Activated CD8-positive, alpha-beta memory T cell treated with anti-CD3 and anti-CD28 coated beads, Interleukin-2, amount 50 U/mL, for 48 hours (primary cell): ENCODE measurements around the gene LCE1E.

Source experiments
- DNase-seq: peaks from one replicate; pipeline ENCODE4 v3.0.0-alpha.2; 2020

LCE1E gene, protein sequence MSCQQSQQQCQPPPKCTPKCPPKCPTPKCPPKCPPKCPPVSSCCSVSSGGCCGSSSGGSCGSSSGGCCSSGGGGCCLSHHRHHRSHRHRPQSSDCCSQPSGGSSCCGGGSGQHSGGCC

DNA sequence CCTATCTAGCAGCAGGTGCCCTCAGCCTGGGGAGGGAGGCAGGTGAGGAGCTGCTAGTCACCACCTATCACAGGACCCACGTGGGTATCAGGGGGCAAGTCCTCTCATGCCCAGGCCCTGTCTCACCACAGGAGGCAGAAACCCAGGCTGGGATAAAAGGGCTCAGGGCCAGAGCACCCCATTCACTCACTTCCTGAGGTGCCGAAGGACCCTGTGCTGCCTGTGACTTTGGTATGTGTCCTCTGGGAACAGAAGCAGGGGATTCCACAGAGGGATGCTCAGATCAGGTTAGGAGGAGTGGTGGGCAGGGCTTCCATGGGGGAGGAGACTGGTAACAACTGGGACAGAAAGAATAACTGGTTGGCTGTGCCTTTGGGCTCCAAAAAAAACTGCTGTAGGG lies at the start of gene LCE1E:
Gene LCE1E (plus strand): TSS at position 181 of the 400 bp plus-strand sequence. CDS start 1,043 bp downstream, outside the sequence.
- no peak for DNase-seq

DNA sequence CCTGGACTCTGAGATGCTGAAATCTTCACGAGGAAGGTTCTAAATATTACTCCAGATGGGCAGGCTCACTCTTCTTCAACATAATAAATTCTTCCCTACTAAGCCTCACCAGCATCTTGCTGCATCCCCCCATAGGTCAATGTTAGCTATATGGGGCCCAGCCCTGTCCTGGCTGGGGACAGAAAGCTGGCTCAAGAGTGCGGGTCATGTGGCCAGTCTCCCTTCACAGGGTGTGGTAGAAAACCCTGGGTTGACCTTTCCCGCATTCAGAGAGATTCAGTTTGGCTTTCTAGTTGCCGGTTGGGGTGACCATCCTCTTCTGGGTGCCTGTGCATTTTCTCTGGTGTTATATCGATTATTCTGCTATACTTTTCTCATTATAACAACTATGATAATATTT lies 48.1 kb upstream of the LCE1E start:
- no peak for DNase-seq

- DNase-seq: no peak
Measured at GRCh38 chr1:152739841-152740240, 46.2 kb upstream of the LCE1E start.

- no peak for DNase-seq
Measured at GRCh38 chr1:152741656-152742055, 44.4 kb upstream of the LCE1E start.

- no peak for DNase-seq
Measured at GRCh38 chr1:152743371-152744145, 42.5 kb upstream of the LCE1E start.

DNA sequence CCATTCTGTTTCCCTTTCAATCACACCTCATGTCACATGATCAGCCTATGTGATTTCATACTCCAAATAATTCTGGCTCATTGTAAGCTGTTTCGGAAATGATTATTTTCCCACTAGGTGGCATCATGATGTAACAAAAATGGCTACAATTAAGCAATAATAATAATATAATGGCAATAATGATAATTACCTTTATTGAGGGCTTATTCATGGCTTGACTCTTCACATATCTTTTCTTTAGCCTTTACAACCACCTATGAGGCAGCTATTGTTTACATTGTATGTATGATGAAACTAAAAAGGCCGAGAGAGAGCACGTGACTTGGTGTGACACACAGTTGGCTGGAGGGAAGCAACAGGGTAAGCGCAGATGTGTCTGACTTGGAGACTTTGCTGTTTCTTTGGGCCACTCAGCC lies 40.8 kb upstream of the LCE1E start:
- DNase-seq: no peak

DNA sequence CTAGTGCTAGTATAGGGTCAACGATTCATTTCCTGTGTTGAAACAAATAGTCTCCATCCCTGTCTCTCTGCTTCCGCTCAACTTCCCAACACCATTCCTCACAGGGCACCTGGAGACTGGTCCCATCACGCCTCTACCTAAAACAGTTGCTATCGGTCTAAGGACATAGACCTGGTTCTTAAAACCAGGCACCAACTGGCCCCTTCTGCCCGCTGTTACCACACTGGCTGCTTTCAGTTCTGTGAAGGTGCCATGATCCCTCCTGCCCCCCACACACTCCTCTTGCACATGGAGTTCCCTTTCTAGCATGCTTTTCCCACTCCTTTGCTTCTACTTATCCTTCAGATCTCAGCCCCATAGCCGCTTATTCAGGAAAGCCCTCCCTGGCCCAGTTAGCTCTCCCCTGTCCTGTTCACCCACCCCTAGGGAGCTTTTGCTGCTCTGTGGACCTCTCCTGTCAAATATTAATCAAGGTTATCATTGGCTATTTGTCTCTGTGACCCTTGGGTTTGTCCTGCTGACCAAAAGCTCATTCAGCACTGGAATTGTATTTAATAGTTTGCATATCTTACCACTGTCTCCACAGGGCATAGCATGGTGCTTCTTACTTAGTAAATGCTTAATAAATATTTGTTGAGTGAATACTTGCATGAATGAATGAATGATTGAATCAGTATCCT lies 40.2 kb upstream of the LCE1E start:
- no peak for DNase-seq

GRCh38 chr1:152747831-152748230 lies 38.2 kb upstream of the LCE1E start:
- DNase-seq: no peak

DNA sequence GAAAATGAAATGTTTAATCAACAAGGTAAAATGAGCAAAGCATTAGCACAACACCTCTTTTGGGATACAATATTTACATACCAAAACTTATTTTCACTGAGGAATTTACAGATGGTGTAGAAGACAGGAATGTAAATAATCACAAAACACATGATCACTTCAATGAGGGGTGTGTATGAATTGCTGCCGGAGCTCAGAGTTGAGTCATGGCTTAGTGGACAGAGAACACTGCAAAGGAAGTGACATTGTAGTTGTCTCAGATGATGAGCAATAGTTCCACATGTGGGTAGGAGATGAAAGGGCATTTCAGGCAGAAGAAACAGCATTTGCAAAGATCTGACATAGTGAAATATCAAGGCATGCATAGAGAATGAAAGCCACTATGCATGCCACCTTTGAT lies 33.8 kb upstream of the LCE1E start:
- no peak for DNase-seq

GRCh38 chr1:152753586-152753985 lies 32.5 kb upstream of the LCE1E start:
- DNase-seq: no peak

- DNase-seq: no peak
Measured at GRCh38 chr1:152756872-152757271, 29.2 kb upstream of the LCE1E start.

- DNase-seq: no peak
Measured at GRCh38 chr1:152757747-152758146, 28.3 kb upstream of the LCE1E start, which contains the start of gene KPRP. Gene KPRP, plus strand, starts transcription at chr1:152758025. Its CDS starts 1,564 bp downstream, at chr1:152759589.

GRCh38 chr1:152758636-152759035 lies 27.4 kb upstream of the LCE1E start:
- DNase-seq: no peak

- DNase-seq: no peak
Measured at GRCh38 chr1:152759453-152760173, 26.4 kb upstream of the LCE1E start.

GRCh38 chr1:152760551-152761190 lies 25.4 kb upstream of the LCE1E start:
- no peak for DNase-seq

GRCh38 chr1:152761609-152762213 lies 24.3 kb upstream of the LCE1E start:
- DNase-seq: no peak

- DNase-seq: no peak
Measured at GRCh38 chr1:152768847-152769533, 17.1 kb upstream of the LCE1E start.

DNA sequence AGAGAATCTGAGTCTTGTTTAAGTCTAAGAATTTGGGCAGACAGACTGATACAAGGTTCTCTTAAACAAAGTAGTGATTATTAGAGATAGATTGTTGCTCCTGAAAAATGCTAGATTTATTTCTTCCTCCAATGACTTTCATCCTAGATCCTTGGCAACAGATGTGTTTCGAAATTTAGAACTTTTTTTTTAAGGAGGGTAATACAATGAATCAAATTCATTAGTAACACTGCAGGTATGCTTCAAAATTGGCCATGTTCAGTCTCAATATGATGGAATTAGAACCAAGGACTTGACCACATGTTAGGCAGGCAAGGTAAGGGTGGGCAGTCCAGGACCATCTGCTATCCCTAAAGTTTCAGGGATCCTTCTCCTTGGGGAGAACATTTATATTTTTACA lies 15.6 kb upstream of the LCE1E start:
- DNase-seq: no peak

GRCh38 chr1:152774875-152775274 lies 11.2 kb upstream of the LCE1E start, which contains the start of gene LCE1F:
Gene LCE1F, plus strand, starts transcription at chr1:152775140. Its CDS starts 1,232 bp downstream, at chr1:152776372.
- DNase-seq: no peak

- DNase-seq: no peak
Measured at GRCh38 chr1:152776361-152776760, 9.7 kb upstream of the LCE1E start.

- DNase-seq: no peak
Measured at GRCh38 chr1:152777510-152778137, 8.4 kb upstream of the LCE1E start.
